T1000 (cell line): ENCODE results near the gene XIRP2.
"Not testable (repeated sequence)": the region's sequence is repeated elsewhere in the genome, so short reads cannot be mapped to it uniquely, and the experiment has no call there.

ENCODE experiments used
- DNase-seq: peaks from one replicate; lab custom pipeline; 2025; ENCODE audit warnings: mixed read lengths; lab: John Stamatoyannopoulos, UW

The XIRP2 gene

GRCh38 chr2:167048829-167049228, 160.5 kb downstream of the XIRP2 start:
- DNase-seq: no peak

DNA sequence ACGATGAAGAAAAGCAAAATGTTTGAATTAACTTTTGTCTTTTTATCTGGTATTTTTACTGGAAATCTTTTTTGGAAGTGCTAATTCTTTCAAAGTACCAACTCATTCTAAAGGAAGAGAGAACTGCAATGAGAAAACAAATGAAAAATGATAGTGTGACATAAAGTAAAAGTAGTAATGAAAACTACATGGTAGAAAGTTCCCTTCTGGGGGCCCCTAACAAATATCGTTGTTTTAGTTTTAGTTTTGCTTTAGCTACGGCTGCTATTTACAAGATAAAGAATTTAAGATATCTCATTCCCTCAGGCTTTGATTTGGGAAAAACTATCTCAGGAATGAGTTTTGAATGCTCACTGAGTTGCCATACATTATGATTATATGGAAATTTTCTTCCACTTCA, 161.4 kb downstream of the XIRP2 start:
- no peak for DNase-seq

DNA sequence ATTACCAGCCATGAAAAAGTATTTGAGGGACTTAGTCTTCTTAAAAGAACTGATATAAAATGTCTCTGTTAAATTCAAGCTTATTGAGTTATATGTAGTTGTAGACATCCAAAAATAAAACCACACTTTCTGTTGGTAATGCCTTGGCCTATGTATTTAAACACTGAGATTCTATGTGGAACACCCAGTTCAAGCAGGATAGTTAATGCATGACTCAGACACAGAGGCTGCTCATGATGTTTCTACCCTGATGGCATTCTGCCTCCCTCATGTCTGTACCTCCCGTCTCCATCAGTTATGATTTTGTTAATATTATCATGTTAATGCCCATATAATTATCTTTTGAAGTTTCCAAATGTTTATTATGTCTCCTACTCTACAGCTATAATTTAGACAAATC, 164.5 kb downstream of the XIRP2 start:
- no peak for DNase-seq

GRCh38 chr2:167054881-167055280, 166.6 kb downstream of the XIRP2 start:
- no peak for DNase-seq

GRCh38 chr2:167057446-167057845, 169.2 kb downstream of the XIRP2 start:
- DNase-seq: no peak

GRCh38 chr2:167059173-167059572, 170.9 kb downstream of the XIRP2 start:
- DNase-seq: no peak

DNA sequence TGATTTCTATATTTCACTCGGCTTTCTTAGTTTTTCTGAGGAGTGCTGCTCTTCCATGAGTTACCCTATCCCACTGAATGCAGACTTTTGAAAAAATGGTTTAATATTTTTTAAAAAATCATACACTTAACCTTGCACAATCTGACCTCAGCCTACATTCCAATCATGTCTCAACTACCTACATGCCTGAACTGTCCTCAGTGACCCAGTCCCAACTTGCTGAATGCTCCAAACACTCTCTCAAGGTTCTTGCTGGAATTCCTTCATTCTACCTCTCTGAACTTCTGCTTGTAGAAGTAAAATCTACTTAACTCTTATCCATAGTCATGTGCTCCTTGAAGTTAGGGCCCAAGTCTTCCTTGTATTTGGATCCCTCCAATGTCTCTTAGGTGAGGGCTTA, 181.6 kb downstream of the XIRP2 start:
- no peak for DNase-seq

GRCh38 chr2:167075708-167076107, 187.4 kb downstream of the XIRP2 start:
- not testable (repeated sequence) for DNase-seq

- not testable (repeated sequence) for DNase-seq
These were observed 210.7 kb downstream of the XIRP2 start for GRCh38 chr2:167098931-167099330.

- DNase-seq: no peak
These were observed 212.2 kb downstream of the XIRP2 start for GRCh38 chr2:167100506-167100905.

DNA sequence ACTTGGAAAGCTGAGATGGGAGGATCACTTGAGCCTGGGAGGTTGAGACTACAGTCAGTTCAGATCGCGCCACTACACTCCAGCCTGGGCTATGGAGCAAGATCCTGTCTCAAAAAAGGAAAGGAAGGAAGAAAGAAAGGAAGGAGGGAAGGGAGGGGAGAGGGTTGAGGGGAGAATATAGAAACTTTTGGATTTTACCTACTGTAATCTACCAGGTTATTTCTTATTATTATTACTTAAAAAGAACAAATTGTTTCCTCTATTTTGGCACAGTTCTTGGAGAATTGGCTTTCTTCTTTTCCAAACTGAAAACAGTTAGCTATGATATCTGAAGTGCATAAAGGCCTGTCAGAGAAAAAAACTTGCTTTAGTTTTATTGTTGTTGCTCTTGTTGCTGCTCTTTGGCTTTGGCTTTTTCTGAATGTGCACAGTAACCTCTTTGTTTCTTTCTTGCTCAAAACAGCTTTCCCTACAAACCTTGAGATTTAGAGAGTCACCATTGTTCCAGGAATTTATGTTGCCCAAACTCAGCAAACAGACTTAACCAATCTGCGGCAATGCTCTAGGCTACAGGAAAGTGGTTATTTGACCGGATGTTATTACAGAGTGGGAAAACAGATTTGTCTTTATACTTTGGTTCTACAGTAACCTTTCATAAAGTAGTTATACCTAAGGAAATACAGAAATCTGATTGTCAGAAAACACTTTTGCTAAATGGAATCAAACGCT, 214.9 kb downstream of the XIRP2 start:
- DNase-seq: no peak

GRCh38 chr2:167103757-167104133, 215.5 kb downstream of the XIRP2 start:
- no peak for DNase-seq

- no peak for DNase-seq
These were observed 216.4 kb downstream of the XIRP2 start for GRCh38 chr2:167104691-167105090.

DNA sequence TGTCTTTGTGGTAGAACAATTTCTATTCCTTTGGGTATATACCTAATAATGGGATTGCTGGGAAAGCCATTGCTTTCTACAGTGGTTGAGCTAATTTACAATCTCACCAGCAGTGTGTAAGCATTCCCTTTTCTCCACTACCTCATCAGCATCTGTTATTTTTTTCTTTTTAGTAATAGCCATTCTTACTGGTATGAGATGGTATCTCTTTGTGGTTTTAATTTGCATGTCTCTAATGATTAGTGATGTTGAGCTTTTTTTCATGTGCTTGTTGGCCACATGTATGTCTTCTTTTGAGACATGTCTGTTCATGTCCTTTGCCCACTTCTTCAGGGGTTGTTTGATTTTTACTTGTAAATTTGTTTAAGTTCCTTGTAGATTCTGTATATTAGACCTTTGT, 221.4 kb downstream of the XIRP2 start:
- not testable (repeated sequence) for DNase-seq

GRCh38 chr2:167110345-167110744, 222.1 kb downstream of the XIRP2 start:
- DNase-seq: no peak

DNA sequence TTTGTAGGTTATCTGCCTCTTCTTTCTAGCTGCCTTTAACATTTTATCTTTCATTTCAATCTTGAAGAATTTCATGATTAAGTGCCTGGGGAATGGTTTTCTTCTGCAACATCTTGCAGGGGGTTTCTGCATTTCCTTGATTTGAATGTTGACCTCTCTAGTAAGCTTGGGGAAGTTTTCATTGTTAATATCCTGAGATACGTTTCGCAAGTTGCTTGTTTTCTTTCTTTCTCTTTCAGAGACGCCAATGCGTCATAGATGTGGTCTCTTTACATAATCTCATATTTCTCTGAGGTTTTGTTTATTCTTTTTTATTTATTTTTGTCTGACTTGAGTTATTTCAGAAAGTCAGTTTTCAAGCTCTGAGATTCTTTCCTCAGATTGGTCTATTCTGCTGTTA, 225.7 kb downstream of the XIRP2 start:
- no peak for DNase-seq

DNA sequence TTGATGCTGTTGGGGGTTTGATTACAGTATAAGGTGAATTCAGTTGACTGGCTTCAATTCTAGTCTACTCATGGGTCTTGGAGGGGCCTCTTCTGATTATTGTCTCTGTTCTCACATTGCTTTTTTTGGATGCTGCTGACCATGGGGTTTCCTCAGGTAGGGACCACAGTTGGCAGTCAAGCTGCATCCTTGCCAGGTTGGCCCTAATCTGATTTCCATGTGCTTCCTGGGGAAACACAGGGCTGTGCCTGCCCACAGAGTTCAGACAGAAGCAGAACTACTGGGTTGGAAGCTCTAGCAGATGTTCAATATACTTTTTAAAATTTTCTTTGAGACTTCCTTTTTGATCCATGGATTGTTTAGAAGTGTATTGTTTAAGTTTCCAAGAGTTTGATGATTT, 227.3 kb downstream of the XIRP2 start:
- DNase-seq: no peak

DNA sequence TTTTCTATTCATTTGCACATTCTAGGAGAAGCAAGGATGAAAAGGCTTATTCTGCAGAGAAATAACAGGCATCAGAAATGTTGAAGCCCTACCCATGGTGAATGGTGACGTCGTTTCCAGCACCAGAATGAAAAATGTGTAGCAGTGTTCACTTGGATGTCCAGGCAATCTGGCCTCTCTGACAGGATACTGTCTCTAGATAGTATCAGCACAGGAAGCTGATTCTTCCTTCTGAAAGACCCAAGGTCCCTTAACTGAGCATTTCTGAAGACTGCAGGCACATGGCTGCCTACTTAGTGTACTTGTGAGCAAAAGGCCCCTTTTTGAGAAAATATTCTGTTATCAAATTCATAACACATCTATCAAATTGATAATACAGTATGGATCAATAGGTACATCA, 234.1 kb downstream of the XIRP2 start:
- no peak for DNase-seq

DNA sequence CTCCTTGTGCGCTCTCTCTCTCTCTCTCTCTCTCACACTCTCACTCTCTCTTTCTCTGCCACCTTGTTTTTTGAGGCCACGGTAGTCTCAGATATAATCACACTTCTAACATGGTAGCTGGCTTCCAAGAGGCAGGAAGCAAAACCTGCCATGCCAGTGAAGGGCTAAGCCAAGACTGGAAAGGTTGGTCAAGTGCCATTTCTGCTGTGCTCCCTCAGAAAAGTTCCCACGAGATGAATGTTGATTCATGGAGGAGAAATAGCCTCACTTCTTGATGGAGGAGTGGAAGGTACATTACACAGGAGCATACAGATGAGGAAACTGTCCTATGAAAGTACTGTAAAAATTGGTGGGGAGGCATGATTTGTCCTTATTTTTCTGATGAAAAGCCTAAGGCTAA, 237.9 kb downstream of the XIRP2 start:
- no peak for DNase-seq

- DNase-seq: no peak
These were observed 238.9 kb downstream of the XIRP2 start for GRCh38 chr2:167127135-167127534.

- DNase-seq: no peak
These were observed 239.8 kb downstream of the XIRP2 start for GRCh38 chr2:167128130-167128529.

DNA sequence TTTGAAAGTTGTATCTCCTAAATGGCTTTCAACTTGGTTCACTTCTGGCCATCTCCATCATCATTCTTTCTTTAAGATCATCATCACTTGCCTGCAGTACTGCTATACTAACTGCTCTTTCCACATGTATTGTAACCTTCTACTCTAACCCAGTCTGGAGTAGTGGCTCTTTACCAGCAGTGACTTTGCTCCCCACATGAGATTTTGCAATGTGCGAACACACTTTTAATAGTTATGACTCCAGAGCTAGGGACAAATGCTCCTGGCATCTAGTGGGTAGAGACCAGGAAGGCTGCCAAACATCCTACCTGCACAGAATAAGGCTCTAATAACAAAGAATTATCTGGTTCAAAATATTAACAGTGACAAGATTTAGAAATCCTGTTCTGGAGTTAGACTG, 243.8 kb downstream of the XIRP2 start:
- no peak for DNase-seq

- no peak for DNase-seq
These were observed 244.8 kb downstream of the XIRP2 start for GRCh38 chr2:167132906-167133555.

GRCh38 chr2:167133614-167134013, 245.3 kb downstream of the XIRP2 start:
- DNase-seq: no peak
